HG03571 (cell line): ENCODE data around the gene TTLL5.

Source experiments
- ATAC-seq: cut with Tn5 transposase; IDR thresholded peaks from one replicate; pipeline ENCODE4 v1.9.1; 2021; ENCODE audit not compliant: unreplicated experiment

Gene TTLL5

GRCh38 chr14:75726321-75726720, 65.3 kb downstream of the TTLL5 start:
- ATAC-seq, result no peak

- ATAC-seq, result no peak
These were observed 66.1 kb downstream of the TTLL5 start for GRCh38 chr14:75727124-75727523.

- ATAC-seq, result no peak
These were observed 71.8 kb downstream of the TTLL5 start for GRCh38 chr14:75732888-75733287.

- no peak for ATAC-seq
These were observed 73.8 kb downstream of the TTLL5 start for GRCh38 chr14:75734854-75735253.

DNA sequence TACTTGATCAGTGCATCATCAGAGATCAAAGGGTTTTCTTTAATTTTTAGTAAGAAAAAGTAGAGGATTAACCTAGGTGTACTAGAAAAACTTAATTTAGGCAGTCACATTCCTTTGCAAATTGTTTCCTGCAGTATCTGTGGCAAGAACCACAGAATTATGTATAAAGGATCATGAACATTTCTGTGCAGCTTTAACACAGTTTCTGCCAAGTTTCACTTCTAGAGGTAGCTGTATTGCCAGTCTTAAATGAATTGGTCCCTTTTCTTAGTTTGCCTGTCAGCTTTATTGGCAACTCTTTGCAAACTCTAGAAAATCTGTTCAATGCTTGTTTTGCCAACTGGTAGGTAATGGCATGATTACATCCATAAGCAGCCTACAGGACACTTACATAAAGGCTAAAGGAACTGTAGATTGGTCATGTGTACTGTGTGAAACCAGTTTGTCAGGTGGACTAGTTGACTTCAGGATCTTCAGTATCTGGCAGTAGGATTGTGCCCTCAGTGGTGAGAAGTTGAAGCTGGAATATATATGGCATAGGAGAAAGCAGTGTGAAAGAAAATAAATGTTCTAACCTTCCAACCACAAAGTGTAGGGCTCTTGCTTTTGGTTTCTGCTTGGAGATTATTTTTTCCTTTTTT, 75.9 kb downstream of the TTLL5 start:
- ATAC-seq, result no peak

DNA sequence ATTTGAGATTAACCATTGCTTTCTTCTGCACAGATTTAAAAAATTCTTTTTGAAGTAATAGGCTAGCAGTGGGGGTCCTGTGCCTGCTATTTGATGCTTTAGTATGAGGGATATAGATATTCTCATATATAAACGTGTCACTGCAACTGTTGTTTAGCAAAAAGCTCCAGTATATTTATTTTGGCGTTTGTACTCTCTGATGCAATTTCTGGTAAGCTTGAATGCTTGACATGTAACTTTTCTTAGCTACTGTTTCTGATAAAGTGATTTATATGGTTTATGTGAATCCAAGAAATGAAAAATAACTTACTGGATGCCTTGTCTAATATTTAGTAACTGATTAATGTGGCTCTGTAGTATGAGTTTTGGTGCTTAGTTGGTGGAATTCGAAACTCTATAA, 77.1 kb downstream of the TTLL5 start:
- no peak for ATAC-seq

DNA sequence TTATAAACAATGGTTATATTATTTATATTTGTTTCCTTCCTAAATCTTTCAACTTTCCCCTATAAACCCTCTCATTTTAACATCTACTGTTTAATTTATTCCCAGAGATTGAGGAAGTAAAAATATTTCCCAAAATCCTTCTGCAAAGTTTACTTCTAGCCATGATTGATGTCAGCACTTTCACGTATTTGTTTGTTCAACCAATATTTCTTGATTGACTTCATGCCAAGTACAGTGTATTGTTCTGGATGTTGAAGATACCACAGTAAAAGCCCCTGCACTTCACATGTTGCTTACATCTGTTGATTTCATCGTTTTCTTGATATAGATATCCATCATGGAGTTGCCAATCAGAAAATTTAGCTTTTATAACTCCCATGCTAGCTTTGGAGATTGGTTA, 81.8 kb downstream of the TTLL5 start:
- ATAC-seq, result no peak

DNA sequence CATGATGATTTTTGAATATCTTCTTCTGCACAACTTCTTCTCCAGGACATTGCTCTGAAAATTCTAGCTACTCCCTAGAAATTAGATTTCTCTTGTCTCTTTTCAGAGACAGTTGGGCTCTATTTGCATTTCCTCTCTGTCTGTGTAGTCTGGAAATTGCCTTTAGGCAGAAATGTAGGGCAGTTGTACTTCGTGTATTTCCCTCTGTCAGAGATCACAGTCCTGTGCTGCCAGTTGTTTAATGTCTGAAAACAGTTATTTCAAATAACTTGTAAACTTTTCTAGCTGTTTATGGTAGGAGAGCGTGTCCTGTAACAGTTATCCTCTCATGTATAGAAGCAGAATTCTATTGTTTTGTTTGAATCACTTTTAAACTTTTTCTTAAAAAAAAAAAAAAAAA, 86.9 kb downstream of the TTLL5 start:
- no peak for ATAC-seq

- ATAC-seq, result no peak
These were observed 87.3 kb downstream of the TTLL5 start for GRCh38 chr14:75748336-75748735.

- ATAC-seq, result no peak
These were observed 90.2 kb downstream of the TTLL5 start for GRCh38 chr14:75751296-75751695.

DNA sequence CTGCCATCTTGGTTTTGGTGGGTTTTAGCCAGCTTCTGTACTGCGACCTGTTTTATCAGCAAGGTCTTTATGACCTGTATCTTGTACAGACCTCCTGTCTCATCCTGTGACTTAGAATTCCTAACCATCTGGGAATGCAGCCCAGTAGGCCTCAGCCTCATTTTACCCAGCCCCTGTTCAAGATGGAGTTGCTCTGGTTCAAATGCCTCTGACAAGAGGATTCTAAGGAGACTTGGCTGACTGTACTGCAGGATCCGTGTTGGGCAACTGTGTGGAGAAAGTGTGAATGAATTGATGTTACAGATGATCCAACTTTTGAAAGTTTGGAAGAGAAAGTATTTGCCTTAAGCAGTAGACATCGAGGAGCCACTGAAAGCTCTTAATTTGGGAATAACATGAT, 91.0 kb downstream of the TTLL5 start:
- no peak for ATAC-seq

- ATAC-seq, result no peak
These were observed 92.0 kb downstream of the TTLL5 start for GRCh38 chr14:75752907-75753594.

GRCh38 chr14:75753696-75754095, 92.7 kb downstream of the TTLL5 start:
- no peak for ATAC-seq

- no peak for ATAC-seq
These were observed 96.8 kb downstream of the TTLL5 start for GRCh38 chr14:75757644-75758402.

DNA sequence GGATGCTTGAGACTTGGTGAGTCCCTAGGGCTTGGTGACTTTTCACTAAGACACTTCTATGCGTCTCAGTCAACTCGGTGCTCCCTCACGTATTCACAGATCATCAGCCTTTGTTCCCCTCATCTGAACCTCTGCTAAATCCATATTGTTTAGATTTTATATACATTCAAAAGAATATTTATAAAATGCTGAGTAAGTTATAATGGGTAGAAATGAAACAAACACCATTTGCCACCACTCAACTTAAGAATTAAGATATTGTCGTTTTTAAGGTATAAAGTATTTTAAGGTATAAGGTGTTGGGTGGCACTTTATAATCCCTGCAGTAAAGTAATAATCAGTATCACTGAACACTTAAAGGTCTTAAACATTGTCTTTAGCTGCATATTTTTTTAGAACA, 103.0 kb downstream of the TTLL5 start:
- no peak for ATAC-seq

GRCh38 chr14:75769047-75769685, 108.1 kb downstream of the TTLL5 start:
- ATAC-seq, result no peak

DNA sequence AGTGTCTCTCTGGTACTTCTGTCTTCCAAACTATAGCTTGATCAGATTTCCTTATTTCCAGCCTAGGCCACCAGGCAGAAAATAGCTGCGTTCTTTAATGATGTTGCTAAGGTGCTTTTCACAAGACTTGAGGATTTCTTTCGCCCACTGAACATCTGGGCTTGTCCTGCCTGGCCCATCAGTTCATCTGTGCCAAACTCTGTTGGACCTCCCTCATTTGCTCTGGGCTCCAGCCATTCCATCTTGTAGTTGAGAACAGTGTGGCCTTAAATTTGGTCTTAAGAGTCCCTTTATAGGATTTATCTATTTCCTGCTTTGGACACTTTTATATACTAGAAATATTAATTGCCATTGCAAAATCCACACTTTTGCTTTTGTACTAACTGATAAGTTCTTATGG, 109.6 kb downstream of the TTLL5 start:
- no peak for ATAC-seq

- ATAC-seq, result no peak
These were observed 110.5 kb downstream of the TTLL5 start for GRCh38 chr14:75771595-75771994.

DNA sequence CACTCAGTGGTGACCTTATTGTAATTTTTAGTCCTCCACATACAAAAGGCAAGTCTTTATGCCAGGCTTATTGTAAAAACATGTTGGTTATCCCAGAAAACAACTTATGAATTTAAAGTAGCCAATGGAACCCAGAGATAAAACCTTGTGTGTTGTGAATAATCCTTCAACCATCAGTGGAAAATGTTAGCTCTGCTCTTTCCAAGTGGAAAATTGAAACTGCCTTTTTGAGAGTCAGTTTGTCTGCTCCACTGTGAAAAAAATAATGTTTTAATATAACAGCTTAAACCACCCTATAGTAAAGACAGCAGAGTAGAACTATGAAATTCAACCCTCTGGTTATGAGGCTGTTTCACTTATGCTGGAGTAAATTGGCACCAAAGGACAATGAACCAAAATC, 112.0 kb downstream of the TTLL5 start:
- no peak for ATAC-seq

DNA sequence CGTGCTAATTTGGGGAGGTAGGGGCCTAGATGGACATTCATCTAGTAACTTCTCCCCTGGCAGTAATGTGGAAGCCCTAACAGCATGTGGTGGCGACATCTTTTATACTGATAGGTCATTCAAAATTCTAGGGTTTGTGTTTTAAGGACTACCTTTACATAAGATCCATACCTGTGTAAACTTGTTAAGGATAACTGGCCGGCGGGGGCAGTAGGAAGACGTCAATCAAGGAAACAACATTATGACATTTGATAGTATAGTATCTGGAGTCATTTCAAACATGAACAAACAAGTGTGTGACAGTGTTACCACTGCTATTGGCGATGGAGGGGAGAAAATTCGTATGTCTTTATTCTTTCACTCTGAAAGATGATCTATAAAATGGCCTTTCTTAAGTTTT, 120.0 kb downstream of the TTLL5 start:
- ATAC-seq, result no peak

GRCh38 chr14:75783184-75783583, 122.1 kb downstream of the TTLL5 start:
- ATAC-seq, result no peak
